ENCODE results near the gene ATP11A.

The ATP11A gene

DNA sequence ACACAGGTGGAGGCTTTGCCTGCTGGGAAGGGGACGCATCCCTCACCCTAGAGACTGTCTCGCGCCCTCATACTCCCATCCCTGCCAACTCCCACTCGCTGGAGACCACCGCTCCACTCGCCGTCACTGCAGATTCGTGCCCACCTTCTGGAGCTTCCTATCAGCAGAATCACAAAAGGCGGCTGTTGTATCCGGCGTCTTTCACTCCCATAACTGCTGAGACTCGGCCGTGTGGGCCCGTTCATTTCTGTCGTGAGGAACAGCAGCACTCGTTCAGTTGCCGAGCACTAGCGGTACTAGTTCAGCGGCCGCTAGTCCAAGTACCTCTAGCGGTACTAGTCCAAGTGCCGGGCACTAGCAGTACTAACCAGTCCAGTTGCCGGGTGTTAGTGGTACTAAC lies 154.6 kb downstream of the ATP11A start:
- Histone ChIP-seq H3K9me2 (replicated peaks; ENCODE audit: insufficient read depth, low read length) (no peaks in the 10 kb centered on the region), H4K20me1 (ENCODE audit: insufficient read depth, low read length) (no peaks in the 10 kb centered on the region), H3K36me3 (replicated peaks; ENCODE audit: insufficient read depth, low read length) (no peaks in the 10 kb centered on the region; the same call in 1 of the 2 replicates), H3K27ac (ENCODE audit: low read length) (no peak overlapping the region), H3K4me1 (ENCODE audit: low read length) (peaks cover 9% of the 10 kb centered on the region; the same call in 1 of the 2 replicates), H3F3A (ENCODE audit: insufficient read depth, low read length) (no peaks in the 10 kb centered on the region), H3K4me2 (ENCODE audit: low read depth, low read length) (no peak overlapping the region), H3K27me3 (replicated peaks; ENCODE audit: insufficient read depth, low read length) (no peaks in the 10 kb centered on the region), H3K9ac (ENCODE audit: low read length) (no peak overlapping the region), H3K9me3 (replicated peaks; ENCODE audit: insufficient read depth, low read length) (no peaks in the 10 kb centered on the region), H3K79me2 (ENCODE audit: low read length) (no peaks in the 10 kb centered on the region), H2AFZ (ENCODE audit: low read length) (no peak overlapping the region), H3K4me3 (ENCODE audit: low read length) (no peak overlapping the region)
- TF ChIP-seq EZH2 (optimal IDR thresholded peaks at IDR 0.05; ENCODE audit: low read depth, low read length) (no peak), EZH2phosphoT487 (IDR thresholded peaks at IDR 0.05; ENCODE audit: low read length) (no peak), CTCF (IDR thresholded peaks at IDR 0.05; ENCODE audit: low read length) (no peak)
- no peak for DNase-seq

DNA sequence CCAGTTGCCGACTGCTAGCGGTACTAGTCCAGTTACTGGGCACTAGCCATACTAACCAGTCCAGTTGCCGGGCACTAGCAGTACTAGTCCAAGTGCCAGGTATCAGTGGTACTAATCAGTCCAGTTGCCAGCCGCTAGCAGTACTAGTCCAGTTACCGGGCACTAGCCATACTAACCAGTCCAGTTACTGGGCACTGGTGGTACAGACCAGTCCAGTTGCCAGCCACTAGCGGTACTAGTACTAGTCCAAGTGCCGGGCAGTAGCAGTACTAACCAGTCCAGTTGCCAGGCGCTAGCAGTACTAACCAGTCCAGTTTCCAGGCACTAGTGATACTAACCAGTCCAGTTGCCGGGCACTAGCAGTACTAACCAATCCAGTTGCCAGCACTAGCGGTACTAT lies 155.0 kb downstream of the ATP11A start:
- no peaks in the 10 kb centered on the region for H4K20me1 ChIP-seq (ENCODE audit: insufficient read depth, low read length)
- no peak for DNase-seq
- H3K9me2 ChIP-seq (replicated peaks; ENCODE audit: insufficient read depth, low read length), result no peaks in the 10 kb centered on the region
- peaks cover 9% of the 10 kb centered on the region; the same call in 1 of the 2 replicates for H3K4me1 ChIP-seq (ENCODE audit: low read length)
- H2AFZ ChIP-seq (ENCODE audit: low read length), result no peak overlapping the region
- no peaks in the 10 kb centered on the region for H3K36me3 ChIP-seq (replicated peaks; ENCODE audit: insufficient read depth, low read length)
- no peaks in the 10 kb centered on the region for H3K79me2 ChIP-seq (ENCODE audit: low read length)
- TF ChIP-seq CTCF (IDR thresholded peaks at IDR 0.05; ENCODE audit: low read length) (no peak), EZH2phosphoT487 (IDR thresholded peaks at IDR 0.05; ENCODE audit: low read length) (no peak), EZH2 (optimal IDR thresholded peaks at IDR 0.05; ENCODE audit: low read depth, low read length) (no peak)
- H3K27me3 ChIP-seq (replicated peaks; ENCODE audit: insufficient read depth, low read length), result no peaks in the 10 kb centered on the region
- H3K4me3 ChIP-seq (ENCODE audit: low read length), result no peak overlapping the region
- no peaks in the 10 kb centered on the region for H3F3A ChIP-seq (ENCODE audit: insufficient read depth, low read length)
- H3K27ac ChIP-seq (ENCODE audit: low read length), result no peak overlapping the region
- no peak overlapping the region for H3K4me2 ChIP-seq (ENCODE audit: low read depth, low read length)
- no peak overlapping the region for H3K9ac ChIP-seq (ENCODE audit: low read length)
- no peaks in the 10 kb centered on the region for H3K9me3 ChIP-seq (replicated peaks; ENCODE audit: insufficient read depth, low read length)

DNA sequence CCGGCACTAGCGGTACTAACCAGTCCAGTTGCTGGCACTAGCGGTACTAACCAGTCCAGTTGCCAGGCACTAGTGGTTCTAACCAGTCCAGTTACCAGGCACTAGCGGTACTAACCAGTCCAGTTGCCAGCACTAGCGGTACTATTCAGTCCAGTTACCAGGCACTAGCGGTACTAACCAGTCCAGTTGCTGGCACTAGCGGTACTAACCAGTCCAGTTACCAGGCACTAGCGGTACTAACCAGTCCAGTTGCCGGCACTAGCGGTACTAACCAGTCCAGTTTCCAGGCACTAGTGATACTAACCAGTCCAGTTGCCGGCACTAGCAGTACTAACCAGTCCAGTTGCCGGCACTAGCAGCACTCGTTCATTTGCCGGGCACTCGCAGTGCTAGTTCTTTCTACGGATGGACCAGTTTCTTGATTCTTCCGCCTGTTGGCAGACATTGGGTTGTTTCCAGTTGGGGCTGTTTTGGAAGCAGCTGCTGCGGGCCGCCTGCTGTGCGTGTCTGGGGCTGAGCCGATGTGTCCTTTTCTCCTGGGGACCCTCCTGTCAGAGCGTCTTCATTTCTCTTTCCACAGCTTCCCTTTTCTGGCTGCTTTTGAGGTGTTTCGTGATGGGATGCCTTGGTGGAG lies 155.8 kb downstream of the ATP11A start:
- no peak overlapping the region for H3K4me3 ChIP-seq (ENCODE audit: low read length)
- no peak overlapping the region for H3K27ac ChIP-seq (ENCODE audit: low read length)
- no peaks in the 10 kb centered on the region for H3K36me3 ChIP-seq (replicated peaks; ENCODE audit: insufficient read depth, low read length)
- TF ChIP-seq EZH2phosphoT487 (IDR thresholded peaks at IDR 0.05; ENCODE audit: low read length) (no peak), EZH2 (optimal IDR thresholded peaks at IDR 0.05; ENCODE audit: low read depth, low read length) (no peak), CTCF (IDR thresholded peaks at IDR 0.05; ENCODE audit: low read length) (no peak)
- no peaks in the 10 kb centered on the region for H3K9me3 ChIP-seq (replicated peaks; ENCODE audit: insufficient read depth, low read length)
- DNase-seq, result no peak
- no peaks in the 10 kb centered on the region for H3F3A ChIP-seq (ENCODE audit: insufficient read depth, low read length)
- no peak overlapping the region for H3K4me2 ChIP-seq (ENCODE audit: low read depth, low read length)
- H2AFZ ChIP-seq (ENCODE audit: low read length), result no peak overlapping the region
- H4K20me1 ChIP-seq (ENCODE audit: insufficient read depth, low read length), result no peaks in the 10 kb centered on the region
- H3K27me3 ChIP-seq (replicated peaks; ENCODE audit: insufficient read depth, low read length), result no peaks in the 10 kb centered on the region
- no peaks in the 10 kb centered on the region for H3K9me2 ChIP-seq (replicated peaks; ENCODE audit: insufficient read depth, low read length)
- H3K4me1 ChIP-seq (ENCODE audit: low read length), result peaks cover 9% of the 10 kb centered on the region; the same call in 1 of the 2 replicates
- no peaks in the 10 kb centered on the region for H3K79me2 ChIP-seq (ENCODE audit: low read length)
- H3K9ac ChIP-seq (ENCODE audit: low read length), result no peak overlapping the region
